Stimulated activated CD4-positive, alpha-beta T cell treated with anti-CD3 and anti-CD28 coated beads, Interleukin-4, amount 100 ng/mL, for 4 hours (primary cell): ENCODE measurements around the gene CCDC50.

Experiments
- DNase-seq, 2 experiments: peaks; one replicate each; pipeline ENCODE4 v3.0.0-alpha.2; 2020

The CCDC50 gene

DNA sequence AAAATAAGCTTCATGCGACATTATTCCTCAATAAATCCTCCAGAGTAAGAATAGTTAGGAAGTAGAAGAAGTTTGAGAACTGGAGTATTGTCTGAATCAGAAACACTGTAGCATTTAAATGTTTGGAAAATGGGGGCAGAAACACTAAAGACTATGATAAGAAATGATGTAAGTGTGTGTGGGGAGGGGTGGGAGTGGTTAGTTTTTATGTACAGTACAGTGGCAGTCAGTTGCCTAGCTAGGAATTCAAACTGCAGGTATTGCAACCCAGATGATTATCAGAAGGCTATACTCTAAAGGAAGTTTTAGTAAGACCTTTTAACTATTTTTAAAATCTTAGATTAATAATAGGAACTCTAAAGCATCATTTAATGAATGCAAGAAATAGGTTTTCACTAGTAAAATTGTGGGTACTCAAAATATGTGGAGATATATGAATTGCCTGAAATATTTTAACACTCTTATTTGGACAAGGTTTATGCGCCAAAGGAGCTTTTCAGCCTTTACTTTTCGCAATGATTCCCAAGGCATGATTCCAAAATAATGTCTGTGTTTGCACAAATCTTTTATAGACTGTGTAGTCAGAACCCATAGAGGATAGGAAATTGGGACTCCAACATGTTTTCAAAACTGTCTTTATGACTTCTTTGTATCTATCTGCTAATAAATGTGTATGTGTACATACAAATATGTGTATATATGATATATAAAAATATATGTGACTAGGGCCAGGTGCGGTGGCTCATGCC lies 8.0 kb upstream of the CCDC50 start:
- DNase-seq = no peak

DNA sequence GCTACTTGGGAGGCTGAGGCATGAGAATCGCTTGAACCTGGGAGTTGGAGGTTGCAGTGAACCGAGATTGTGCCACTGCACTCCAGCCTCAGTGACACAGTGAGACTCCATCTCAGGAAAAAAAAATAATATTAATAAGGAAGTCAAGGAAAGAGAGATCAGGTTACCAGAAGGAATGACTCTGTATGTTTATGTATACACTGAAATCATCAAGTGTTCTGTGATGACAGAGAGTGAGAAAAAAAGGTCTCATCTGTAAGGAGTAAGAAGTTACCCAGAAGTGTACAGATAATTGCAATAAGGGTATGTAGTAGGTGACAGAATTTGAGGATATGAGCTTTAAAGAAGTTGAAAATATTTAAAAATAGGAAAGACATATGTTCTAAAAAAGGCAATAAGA lies 4.3 kb upstream of the CCDC50 start:
- no peak for DNase-seq

DNA sequence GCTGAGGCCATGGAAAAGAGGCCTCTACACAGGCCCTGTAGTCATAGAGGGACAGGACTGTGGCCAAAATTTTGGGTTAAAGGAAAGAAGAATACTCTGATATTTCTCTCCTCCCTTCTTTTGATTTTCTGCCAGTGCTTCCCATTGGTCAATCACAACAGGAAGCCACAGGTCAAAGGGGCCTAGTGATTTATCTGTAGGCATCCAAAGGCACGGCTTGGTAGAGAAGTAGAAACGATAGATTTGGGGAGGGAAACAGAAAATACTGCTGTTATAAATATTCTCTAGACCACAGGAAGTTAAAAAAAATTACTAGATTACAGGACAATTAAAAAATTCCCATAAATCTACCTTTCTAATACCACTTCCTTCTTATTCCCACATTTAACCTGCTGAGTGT lies 1.7 kb upstream of the CCDC50 start:
- no peak for DNase-seq

DNA sequence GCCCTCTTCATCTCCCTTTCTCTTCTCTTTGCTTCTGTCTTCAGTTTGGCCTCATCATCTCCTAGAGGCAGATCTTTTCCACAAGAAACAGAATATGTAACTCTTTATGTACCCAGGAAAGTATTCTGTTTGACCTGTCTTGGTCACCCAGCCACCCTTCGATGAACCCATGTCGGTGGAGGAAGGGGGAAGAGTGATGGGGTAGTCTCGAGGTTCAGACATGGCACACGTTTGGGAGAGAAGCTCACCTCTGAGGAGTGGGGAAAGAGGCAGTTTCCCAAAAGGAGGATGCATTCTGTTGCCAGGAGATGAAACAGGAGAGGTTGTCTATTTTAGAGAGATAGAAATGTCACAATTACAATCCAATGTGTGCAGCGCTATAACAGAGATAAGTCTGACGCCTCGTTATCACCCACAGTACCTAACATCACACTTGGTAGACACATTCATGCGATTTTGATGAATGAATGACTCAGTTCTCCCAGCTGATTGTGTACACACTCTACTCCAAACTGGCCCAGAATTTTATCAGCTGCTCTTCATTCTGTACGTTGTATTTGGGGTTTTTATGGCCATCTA lies 722 bp upstream of the CCDC50 start:
- no peak for DNase-seq

DNA sequence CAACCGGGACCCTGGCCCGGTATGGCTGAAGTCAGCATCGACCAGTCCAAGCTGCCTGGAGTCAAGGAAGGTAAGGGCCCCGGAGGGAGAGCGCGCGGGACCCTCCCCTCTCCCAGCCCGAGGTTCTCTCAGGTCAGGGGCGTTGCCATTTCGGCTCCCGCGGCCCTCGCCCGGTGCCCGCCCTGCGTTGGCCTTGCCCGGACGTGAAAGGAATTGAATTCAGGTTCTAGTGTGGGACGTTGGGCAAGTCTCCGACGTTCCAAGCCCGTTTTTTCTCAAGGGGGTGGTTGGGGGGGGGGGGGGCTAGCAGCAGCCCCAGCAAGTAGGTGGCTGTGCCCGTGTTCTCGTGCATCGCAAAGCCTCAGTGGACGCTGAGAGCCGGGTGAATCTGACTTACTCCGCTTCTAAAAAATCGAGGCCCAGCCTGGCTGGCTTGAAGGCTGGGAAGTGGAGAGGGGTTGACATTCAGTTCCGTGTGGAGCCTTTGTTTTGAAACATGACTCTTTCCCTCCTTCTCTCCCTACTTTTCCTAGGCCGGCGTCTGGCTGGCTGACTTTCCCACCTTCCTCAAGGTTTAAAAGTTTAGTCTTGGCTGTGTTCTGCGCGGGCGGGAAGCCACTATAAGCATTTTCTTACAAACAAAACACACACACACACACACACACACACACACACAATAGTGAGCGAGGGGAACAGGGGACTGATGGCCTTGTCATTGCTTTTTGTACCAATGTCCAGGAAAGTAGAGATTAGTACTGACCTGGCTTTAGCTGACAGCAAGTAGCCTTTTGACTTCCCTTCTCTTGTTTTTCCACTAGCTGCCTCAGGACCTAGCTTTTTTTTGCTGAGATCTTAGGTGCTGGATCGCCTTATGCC lies 698 bp downstream of the CCDC50 start, which contains the start of gene UTS2B:
TSS of gene UTS2B (minus strand) at position 873 of the 876 bp plus-strand sequence. CDS start 48,337 bp downstream, outside the sequence.
- no peak for DNase-seq

DNA sequence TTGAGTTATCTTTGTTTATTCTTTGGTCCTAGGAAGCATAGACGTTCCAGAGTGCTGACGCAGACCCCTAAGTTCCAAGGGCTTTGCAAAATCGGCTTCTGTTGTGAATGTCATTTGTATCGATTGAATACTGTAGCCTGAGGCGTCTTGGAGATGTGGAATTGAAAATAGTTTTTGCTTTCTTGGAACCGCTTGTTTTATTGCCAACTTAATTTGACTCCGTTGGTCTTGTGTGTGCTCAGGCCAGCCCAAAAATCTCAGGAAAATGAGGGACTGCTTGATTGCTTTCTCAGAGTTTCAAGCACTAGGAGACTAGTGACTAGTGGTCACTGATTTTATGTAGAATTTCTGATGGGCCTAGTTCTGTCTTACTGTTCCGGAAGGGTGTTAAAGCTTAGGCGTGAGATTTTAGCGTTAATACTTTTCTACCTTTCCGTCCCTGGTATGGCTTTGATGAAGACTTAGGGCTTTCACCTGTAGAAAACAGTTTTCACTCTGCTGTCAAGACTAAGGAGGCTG lies 1.4 kb downstream of the CCDC50 start:
- DNase-seq = no peak

DNA sequence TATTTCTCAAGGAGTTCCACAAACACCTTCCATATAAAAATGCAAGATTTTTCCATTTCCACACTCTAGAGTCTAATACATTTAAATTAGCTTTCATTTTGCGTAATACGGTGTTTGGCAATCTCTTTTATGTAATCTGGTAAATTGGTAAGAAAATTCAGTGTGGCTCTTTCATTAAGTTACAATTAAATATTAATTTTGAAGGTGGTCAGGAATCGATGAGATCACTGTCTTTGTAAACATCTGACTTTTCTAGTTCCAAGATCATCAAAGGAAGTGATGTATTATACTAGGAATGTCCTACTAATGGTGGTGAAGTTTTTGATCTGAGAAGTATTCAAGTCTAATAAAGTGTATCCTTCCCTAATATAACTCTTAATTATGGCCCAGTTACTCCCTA lies 2.2 kb downstream of the CCDC50 start:
- no peak for DNase-seq

DNA sequence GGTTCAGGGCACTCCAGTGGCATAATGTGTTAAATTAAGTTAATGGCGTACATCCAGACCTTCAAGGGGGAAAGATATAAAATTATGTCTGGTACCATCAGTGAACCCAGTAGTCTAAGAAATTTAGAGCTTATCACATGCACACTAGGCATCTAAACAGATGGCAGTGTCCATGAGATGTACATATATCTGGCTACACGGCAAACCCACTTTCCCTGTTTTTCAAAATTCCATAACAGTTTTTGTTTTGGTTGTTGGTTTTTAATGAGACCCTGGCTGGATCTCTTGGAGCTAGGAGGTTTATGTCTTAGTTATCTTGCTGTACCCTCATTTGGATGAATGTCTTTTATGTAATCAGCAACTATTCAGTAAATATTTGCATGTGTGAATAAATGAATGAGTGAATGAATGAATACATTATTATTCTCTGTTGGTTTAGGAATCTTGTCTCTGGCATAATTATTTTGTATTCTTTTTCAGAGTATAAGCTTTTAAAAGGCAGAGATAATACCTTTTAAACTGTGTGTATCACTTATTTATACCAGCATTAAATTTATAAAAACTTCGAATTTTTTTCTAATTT lies 4.2 kb downstream of the CCDC50 start:
- DNase-seq = no peak

DNA sequence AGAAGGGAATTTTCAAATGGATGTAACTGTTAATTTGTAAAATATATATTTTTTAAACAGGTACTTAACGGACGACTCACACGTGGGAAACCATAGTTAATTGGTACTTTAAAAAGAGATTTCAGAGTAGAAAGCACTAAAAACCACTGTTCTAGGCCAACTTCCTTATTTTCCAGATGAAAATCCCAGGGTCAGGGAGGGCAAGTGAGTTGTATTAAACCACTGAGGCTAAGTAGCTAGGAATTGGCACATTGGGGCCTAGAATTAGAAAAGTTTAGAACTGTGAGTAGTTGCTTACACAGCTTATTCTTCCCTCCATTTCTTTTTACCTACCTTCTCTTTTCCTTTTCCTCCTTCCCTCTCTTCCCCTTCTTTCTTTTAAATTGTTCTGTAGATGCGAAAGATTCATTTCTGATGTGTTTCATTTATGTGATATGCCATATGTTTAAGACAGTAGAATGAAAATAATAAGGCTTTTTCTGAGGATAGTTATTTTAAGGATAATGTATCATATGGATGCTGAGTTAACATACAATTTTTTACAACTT lies 5.2 kb downstream of the CCDC50 start:
- DNase-seq = no peak

DNA sequence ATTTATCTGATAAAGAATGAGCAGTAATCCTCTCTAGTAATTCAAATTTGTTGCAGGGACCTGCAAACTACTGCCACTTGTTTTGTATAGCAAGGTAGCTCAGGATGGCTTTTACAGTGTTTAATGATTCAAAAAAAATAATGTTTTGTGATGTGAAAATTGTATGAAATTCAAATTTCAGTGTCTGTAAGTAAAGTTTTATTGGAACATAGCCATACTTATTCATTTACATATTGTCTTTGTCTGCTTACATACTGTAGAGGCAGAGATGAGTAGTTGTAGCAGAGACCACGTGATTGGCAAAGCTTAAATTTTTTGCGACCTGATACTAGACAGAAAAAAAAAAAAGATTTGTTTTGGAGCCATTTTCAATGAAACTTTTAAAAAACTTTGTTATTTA lies 7.6 kb downstream of the CCDC50 start:
- DNase-seq = no peak

DNA sequence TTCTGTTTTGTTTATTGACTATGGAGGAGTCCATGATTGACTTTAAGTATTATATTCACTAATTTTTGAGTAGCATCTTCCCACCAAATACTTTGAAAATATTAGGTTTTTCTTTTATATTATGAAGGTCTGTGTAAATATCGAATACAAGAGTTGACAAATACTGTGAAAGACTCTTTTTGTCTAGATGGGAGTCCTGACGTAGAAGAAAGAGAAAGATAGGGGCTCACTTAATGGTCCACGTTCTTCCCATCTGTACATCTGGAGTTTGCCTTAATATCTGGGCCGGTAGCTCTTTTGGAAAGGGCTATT lies 8.9 kb downstream of the CCDC50 start:
- no peak for DNase-seq

DNA sequence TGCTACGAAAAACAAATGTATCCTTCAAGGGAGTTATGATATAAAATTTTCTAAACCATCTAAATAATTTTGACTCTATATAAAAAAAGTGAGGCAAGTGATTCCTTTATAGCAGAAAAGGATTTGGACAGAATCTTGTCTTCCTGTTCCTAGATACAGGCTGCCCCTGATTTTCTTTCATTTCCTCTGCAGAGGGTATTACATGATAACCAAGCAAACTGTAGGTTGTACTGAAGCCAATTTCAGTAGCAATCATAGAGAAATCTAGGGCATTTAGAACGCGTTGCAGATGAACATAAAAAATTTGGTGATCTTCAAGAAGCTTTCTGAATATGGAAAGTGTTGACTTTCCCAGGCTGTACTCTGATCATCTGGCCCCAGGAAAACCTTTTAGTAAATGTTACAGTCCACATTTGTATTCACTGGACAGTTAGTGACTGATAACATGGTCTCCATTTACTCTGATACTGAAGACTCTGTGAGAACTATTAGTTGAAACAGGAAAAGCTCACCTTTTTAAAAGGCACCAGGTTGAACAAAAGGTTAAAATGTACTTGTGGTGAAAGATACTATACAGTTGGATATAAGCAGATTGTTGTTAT lies 10.2 kb downstream of the CCDC50 start:
- no peak for DNase-seq

DNA sequence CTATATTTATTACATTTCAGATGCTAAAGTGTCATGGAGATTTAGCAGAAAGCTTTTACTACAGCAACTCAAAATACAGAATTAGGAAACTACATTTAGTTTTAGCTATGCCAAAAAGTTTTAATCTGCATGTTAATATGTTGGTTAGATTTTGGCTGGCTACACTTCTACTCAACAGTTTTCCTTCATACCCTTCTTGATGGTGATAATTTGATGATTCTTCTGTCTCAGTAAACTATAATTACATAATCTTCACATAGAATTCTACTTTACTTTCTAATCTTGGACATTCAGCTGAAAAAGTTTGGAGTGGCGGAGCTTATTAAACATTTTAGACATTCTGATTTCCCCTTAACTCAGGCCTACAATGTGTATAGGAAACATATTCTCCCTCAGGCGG lies 11.2 kb downstream of the CCDC50 start:
- no peak for DNase-seq

DNA sequence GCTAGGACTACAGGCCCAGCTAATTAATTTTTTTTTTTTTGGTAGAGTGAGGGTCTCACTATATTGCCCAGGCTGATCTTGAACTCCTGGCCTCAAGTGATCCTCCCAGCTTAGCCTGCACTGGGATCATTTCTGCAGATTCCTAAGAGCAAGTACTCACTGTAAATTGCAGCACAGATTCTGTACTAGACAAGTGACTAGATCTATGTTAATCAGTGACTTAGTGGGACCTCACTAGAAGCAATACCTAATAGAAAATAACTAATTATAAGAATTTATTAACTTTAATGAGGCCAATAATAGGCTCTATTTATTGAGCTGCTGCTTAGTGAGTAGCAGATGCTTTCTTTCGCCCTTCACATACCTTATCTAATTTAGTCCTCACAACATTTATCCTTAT lies 11.8 kb downstream of the CCDC50 start:
- DNase-seq = no peak

DNA sequence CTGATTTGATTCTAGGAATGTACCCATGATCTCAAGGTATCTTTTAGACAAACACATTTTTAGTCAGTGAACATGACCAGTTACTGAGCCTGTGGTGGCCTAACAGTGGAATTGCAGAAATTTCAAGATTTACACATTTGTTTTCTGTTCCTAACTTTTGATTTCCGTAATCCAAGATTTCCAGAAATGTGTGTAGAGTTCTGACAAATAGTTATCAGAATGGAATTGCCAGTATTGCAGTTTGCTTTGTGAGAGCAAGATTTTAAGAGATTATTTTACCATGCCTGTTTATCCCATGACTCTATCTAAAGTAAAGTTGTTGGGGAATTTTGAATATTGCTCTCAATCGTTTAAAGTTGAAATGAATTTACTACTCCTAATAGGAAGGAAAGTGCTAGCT lies 12.8 kb downstream of the CCDC50 start:
- no peak for DNase-seq

DNA sequence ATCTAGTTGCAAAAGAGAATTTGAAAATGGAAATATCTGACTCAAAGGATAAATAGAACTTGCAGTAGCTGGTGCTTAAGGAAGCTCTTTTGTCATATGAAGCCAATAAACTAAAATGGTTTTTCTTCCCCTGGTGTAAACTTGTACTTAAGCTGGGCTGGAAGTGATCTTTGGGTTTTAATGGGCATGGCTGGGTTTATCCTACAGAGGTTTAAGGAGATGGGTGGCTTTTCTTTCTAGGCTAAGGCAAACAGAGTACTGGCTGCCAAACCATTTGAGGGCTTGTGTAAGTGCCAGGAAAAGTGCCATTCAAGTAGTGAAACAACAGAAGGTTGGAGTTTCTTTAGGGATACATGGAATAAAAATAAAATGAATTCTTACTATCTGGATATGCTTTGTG lies 13.2 kb downstream of the CCDC50 start:
- no peak for DNase-seq

DNA sequence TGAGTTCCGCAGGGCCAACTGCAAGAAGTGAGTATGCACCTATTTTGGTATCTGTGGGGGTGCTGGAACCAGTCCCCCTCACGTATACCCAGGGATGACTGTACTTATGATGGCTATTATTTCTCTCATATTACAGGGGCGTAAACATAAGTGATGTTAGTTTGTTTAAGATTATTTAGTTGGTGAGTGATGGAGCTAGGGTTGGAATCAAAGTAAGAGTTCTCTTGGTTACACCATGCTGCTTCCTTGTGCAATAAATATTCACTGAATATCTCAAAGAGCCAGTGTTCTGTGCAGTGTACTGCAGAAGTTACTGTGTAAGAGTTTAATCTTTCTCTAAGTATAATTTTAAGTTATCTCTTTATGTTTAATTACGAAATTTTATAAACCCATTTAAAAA lies 13.9 kb downstream of the CCDC50 start:
- no peak for DNase-seq

DNA sequence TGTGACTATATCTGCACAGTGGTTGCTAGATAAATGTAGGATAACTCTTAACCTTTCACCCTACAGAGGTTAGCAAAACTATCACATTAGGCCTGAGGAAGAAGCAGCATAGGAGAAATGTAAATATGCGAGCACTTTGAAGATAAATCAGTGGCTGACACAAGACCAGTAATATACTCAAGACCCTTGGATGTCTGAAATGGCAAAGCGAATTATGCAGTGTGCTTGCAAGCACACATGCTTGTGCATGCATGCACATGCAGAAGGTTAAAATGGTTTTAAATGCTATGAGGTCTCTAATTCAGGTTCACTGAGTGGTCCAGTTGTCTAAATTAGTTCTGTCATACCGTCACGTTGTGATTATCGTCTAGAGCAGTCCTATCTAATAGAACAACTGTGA lies 14.7 kb downstream of the CCDC50 start:
- DNase-seq = no peak

DNA sequence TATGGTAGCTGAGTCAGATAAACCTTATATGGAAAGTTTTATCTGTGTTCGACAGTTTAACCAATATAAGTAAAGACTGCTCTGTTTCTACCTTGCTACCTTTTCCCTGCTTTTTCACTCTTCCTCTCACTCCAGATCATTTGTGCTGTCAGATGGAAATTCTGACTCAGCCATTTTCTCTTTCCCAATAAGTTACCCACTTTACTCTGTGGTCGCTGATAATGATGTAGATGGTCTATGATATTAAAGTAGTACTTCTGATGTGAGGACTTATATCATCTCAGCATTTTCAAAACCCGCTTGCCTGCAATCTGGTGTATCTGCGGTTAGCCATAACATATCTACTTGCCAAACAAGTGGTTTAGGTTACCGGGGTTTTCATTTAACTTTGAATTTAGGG lies 16.1 kb downstream of the CCDC50 start:
- no peak for DNase-seq

DNA sequence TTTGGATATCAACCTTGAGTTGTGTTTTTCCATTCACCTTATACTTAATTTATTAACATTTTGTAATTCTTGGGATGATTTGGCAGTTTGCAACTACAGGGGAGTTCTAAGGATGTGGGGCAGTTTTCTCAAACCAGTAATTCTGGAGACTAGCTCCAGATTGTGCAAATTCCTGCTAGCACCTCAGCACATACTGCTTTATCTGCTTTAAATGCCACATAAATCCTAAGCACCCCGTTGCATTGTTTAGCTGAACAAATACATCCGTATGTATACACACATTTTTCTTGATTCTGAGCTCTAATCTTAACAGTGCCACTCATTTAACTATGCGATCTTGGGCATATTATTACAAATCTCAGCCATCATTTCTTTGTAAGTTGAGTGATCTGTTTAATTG lies 18.0 kb downstream of the CCDC50 start:
- no peak for DNase-seq

DNA sequence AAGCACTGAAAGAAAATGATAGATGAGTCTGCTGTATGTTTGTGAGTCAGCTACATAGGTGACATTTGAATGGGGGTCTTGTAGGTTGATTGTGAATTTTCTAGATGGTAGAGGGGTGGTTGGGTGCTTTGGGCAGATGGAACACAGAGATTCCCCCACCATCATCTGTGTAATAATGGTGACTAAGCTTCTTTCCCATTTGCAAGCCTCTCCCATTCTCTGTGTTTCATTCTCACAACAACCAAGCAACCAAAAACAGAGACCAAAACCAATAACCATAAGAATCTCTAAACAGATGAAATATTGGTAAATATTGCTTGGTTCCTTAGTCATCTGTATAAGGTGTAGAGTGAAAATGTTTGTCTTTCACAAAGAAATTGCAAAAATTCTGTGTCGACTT lies 18.9 kb downstream of the CCDC50 start:
- no peak for DNase-seq

DNA sequence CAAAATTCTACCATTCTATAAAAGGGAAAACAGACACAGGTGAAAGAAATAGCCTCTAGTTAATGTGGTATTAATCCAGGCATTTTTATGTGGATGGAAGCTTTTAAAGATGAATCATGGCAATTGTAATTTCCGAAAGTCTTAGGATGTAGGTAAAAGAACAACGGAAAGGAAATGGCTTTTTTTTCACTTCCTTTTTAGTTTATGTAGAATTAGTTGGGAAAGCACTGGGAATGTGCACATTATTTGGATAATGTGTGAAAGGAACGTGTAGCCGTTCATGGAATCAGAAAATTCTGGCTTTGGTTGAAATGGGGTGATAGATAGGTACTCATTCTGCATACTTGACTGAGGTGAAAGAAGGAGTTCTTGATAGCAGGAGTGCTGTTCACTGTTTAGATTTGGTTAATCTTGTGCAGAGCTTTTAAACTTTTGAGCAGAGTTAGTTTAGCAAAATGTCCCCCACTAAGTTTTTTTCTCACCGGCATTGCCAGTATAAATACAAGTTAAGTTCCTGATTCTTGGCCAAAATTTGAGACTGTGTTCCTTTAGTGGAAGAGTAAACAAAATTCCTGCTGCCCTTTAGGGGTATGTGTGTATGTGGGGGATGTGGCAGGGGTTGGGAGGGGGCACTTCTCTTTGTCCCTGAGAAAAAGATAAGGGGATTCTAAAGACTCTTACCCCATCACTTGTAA lies 21.3 kb downstream of the CCDC50 start:
- DNase-seq = no peak
